ENCODE data around the gene MED20.

The MED20 gene

GRCh38 chr6:41942067-41942851 lies 21.3 kb upstream of the MED20 start:
- TF ChIP-seq FOXA1 (IDR thresholded peaks at IDR 0.05) (no peak), PKNOX1 (IDR thresholded peaks at IDR 0.05) (peak; percentile 73)
- DNase-seq (ENCODE audit: extremely low spot score): no peak
- CTCF ChIA-PET: interaction anchor here (0.9 kb wide), 1 partner anchor 21 kb away, joined by 3 read pairs; the partner anchor contains the start of genes BYSL and MED20
- POLR2A ChIA-PET: interaction anchor here (0.6 to 2.1 kb wide), 7 partner anchors 9 to 822 kb away, joined by 3 to 6 read pairs (median 3); partner anchors contain the start of genes BYSL and MED20

- peak; percentile 86 for DNase-seq (ENCODE audit: extremely low spot score)
- TF ChIP-seq ARNT (IDR thresholded peaks at IDR 0.05) (no peak), FOXM1 (IDR thresholded peaks at IDR 0.05; ENCODE audit: borderline replicate concordance) (no peak), L3MBTL2 (conservative IDR thresholded peaks at IDR 0.05) (peak; percentile 55), SP1 (IDR thresholded peaks at IDR 0.05) (no peak)
- ChIA-PET POLR2A (interaction anchor here (0.6 to 2.1 kb wide), 6 partner anchors 10 to 823 kb away, joined by 3 to 6 read pairs (median 3); partner anchors contain the start of genes BYSL and MED20), CTCF (no interaction called here)
Measured at GRCh38 chr6:41941280-41942066, 20.5 kb upstream of the MED20 start, which contains the start of gene CCND3. CCND3 (minus strand) TSS chr6:41941808; CDS start chr6:41941649, 159 bp downstream.

GRCh38 chr6:41940759-41941279 lies 19.9 kb upstream of the MED20 start:
- DNase-seq (ENCODE audit: extremely low spot score): no peak
- CTCF ChIA-PET: no interaction called here
- no peak for TF ChIP-seq NFRKB (IDR thresholded peaks at IDR 0.05)
- TF ChIP-seq PKNOX1 (IDR thresholded peaks at IDR 0.05): no peak
- no peak for TF ChIP-seq L3MBTL2 (conservative IDR thresholded peaks at IDR 0.05)
- TF ChIP-seq FOXK2 (IDR thresholded peaks at IDR 0.05): no peak
- TF ChIP-seq ARNT (IDR thresholded peaks at IDR 0.05): no peak
- no peak for TF ChIP-seq SP1 (IDR thresholded peaks at IDR 0.05)
- no peak for TF ChIP-seq SUZ12 (IDR thresholded peaks at IDR 0.05)
- no peak for TF ChIP-seq BHLHE40 (IDR thresholded peaks at IDR 0.05; ENCODE audit: borderline replicate concordance)
- no peak for TF ChIP-seq CTBP1 (IDR thresholded peaks at IDR 0.05; ENCODE audit: borderline replicate concordance)
- TF ChIP-seq FOXA1 (IDR thresholded peaks at IDR 0.05): no peak
- no peak for TF ChIP-seq ZNF384 (IDR thresholded peaks at IDR 0.05)
- TF ChIP-seq ELF4 (IDR thresholded peaks at IDR 0.05): no peak
- no peak for TF ChIP-seq TARDBP (IDR thresholded peaks at IDR 0.05)
- TF ChIP-seq HDGF (IDR thresholded peaks at IDR 0.05; ENCODE audit: borderline replicate concordance): no peak
- TF ChIP-seq FOXM1 (IDR thresholded peaks at IDR 0.05; ENCODE audit: borderline replicate concordance): no peak
- TF ChIP-seq LEF1 (IDR thresholded peaks at IDR 0.05; ENCODE audit: borderline replicate concordance): no peak
- POLR2A ChIA-PET: interaction anchor here (1.6 to 7.8 kb wide), 4 partner anchors 12 to 110 kb away, joined by 5 to 54 read pairs (median 6); partner anchors contain the start of genes BYSL, MED20 and TAF8

- no peak for TF ChIP-seq PKNOX1 (IDR thresholded peaks at IDR 0.05)
- no peak for TF ChIP-seq LEF1 (IDR thresholded peaks at IDR 0.05; ENCODE audit: borderline replicate concordance)
- no peak for TF ChIP-seq FOXM1 (IDR thresholded peaks at IDR 0.05; ENCODE audit: borderline replicate concordance)
- no peak for TF ChIP-seq TARDBP (IDR thresholded peaks at IDR 0.05)
- no peak for TF ChIP-seq BHLHE40 (IDR thresholded peaks at IDR 0.05; ENCODE audit: borderline replicate concordance)
- no peak for TF ChIP-seq ZNF384 (IDR thresholded peaks at IDR 0.05)
- TF ChIP-seq SUZ12 (IDR thresholded peaks at IDR 0.05): no peak
- no peak for TF ChIP-seq L3MBTL2 (conservative IDR thresholded peaks at IDR 0.05)
- TF ChIP-seq FOXA1 (IDR thresholded peaks at IDR 0.05): no peak
- TF ChIP-seq FOXK2 (IDR thresholded peaks at IDR 0.05): no peak
- no peak for TF ChIP-seq ARNT (IDR thresholded peaks at IDR 0.05)
- TF ChIP-seq SP1 (IDR thresholded peaks at IDR 0.05): no peak
- TF ChIP-seq HDGF (IDR thresholded peaks at IDR 0.05; ENCODE audit: borderline replicate concordance): no peak
- TF ChIP-seq CTBP1 (IDR thresholded peaks at IDR 0.05; ENCODE audit: borderline replicate concordance): no peak
- no peak for TF ChIP-seq ELF4 (IDR thresholded peaks at IDR 0.05)
- TF ChIP-seq NFRKB (IDR thresholded peaks at IDR 0.05): no peak
- CTCF ChIA-PET: interaction anchor here (0.6 to 1.3 kb wide), 5 partner anchors 9 to 153 kb away, joined by 3 to 6 read pairs (median 4); partner anchors contain the start of genes BYSL and MED20
- POLR2A ChIA-PET: interaction anchor here (0.6 to 7.8 kb wide), 5 partner anchors 11 to 110 kb away, joined by 3 to 54 read pairs (median 7); partner anchors contain the start of genes BYSL, MED20, TAF8 and USP49
- no peak for DNase-seq (ENCODE audit: extremely low spot score)
Measured at GRCh38 chr6:41939848-41940758, 19.2 kb upstream of the MED20 start.
